ENCODE measurements around the gene CCDC9.
"Not testable (repeated sequence)": the region's sequence is repeated elsewhere in the genome, so short reads cannot be mapped to it uniquely, and the experiment has no call there.

CCDC9 gene

GRCh38 chr19:47232422-47233211 is 23.7 kb upstream of the CCDC9 start:
- DNase-seq (ENCODE audit: low read depth, low spot score): no peak

GRCh38 chr19:47236072-47236675 is 20.2 kb upstream of the CCDC9 start:
- no peak for DNase-seq (ENCODE audit: low read depth, low spot score)

- DNase-seq (ENCODE audit: low read depth, low spot score): no peak
These were observed 17.2 kb upstream of the CCDC9 start for GRCh38 chr19:47239152-47239551.

GRCh38 chr19:47239610-47240296 is 16.6 kb upstream of the CCDC9 start:
- DNase-seq (ENCODE audit: low read depth, low spot score): no peak

- DNase-seq (ENCODE audit: low read depth, low spot score): no peak
These were observed 15.8 kb upstream of the CCDC9 start for GRCh38 chr19:47240556-47240955.

GRCh38 chr19:47240996-47241918 is 15.1 kb upstream of the CCDC9 start:
- DNase-seq (ENCODE audit: low read depth, low spot score): no peak

GRCh38 chr19:47241919-47242577 is 14.3 kb upstream of the CCDC9 start:
- no peak for DNase-seq (ENCODE audit: low read depth, low spot score)

- DNase-seq (ENCODE audit: low read depth, low spot score): no peak
These were observed 13.0 kb upstream of the CCDC9 start for GRCh38 chr19:47243364-47243775.

- DNase-seq (ENCODE audit: low read depth, low spot score): peak; percentile 87
These were observed 12.4 kb upstream of the CCDC9 start for GRCh38 chr19:47243776-47244547.

- DNase-seq (ENCODE audit: low read depth, low spot score): no peak
These were observed 8.9 kb upstream of the CCDC9 start for GRCh38 chr19:47247308-47247990.

- not testable (repeated sequence) for DNase-seq (ENCODE audit: low read depth, low spot score)
These were observed 3.3 kb upstream of the CCDC9 start for GRCh38 chr19:47253016-47253415.

GRCh38 chr19:47253467-47253881 is 2.9 kb upstream of the CCDC9 start:
- no peak for DNase-seq (ENCODE audit: low read depth, low spot score)

- DNase-seq (ENCODE audit: low read depth, low spot score): no peak
These were observed 2.4 kb upstream of the CCDC9 start for GRCh38 chr19:47253970-47254369.

- DNase-seq (ENCODE audit: low read depth, low spot score): peak; percentile 97
These were observed 527 bp downstream of the CCDC9 start for GRCh38 chr19:47256693-47257410.

- DNase-seq (ENCODE audit: low read depth, low spot score): no peak
These were observed 1.3 kb downstream of the CCDC9 start for GRCh38 chr19:47257411-47258169.

GRCh38 chr19:47258434-47258833 is 2.1 kb downstream of the CCDC9 start:
- no peak for DNase-seq (ENCODE audit: low read depth, low spot score)

GRCh38 chr19:47258895-47259555 is 2.7 kb downstream of the CCDC9 start:
- DNase-seq (ENCODE audit: low read depth, low spot score): no peak

GRCh38 chr19:47260476-47260875 is 4.2 kb downstream of the CCDC9 start:
- no peak for DNase-seq (ENCODE audit: low read depth, low spot score)

Data from smooth muscle cell of the brain vasculature (primary cell).